ENCODE data around the gene RNF215. TPM values are rescaled to one million over a fixed set of nuclear protein-coding genes. Genes with fewer than 3 reads are reported as not detected.

Gene RNF215
- total and polyA plus RNA-seq, 2 of the 13 experiments (the other 11 are each of a cell fraction or from before 2014, with no cell fraction given) = 5.3 to 6.1 TPM

- H3K4me2 ChIP-seq (ENCODE audit: low read depth, low read length) = no peak overlapping the region
- FAIRE-seq = no peak
- no peaks in the 10 kb centered on the region for H4K20me1 ChIP-seq (ENCODE audit: insufficient read depth, low read length)
- H3K4me3 ChIP-seq (replicated peaks in 1 of 3; ENCODE audit: insufficient read depth in 1 of 3, low read depth in 2 of 3, low read length in 3 of 3) = no peak overlapping the region
- no peak overlapping the region for H3K27ac ChIP-seq (ENCODE audit: extremely low read length, insufficient read depth, low read length)
- H3K36me3 ChIP-seq (replicated peaks in 1 of 2; ENCODE audit: control insufficient read depth in 1 of 2, insufficient read depth in 2 of 2, low read length in 2 of 2) = no peaks in the 10 kb centered on the region
- DNase-seq (ENCODE audit: low spot score) = no peak
- H3K9me3 ChIP-seq (ENCODE audit: low read length) = no peaks in the 10 kb centered on the region
- peaks cover 70% of the 10 kb centered on the region for H3K4me1 ChIP-seq (ENCODE audit: insufficient read depth, low read length)
- ChIA-PET POLR2A (interaction anchor here (10.2 kb wide), 1 partner anchor 24 kb away, joined by 164 read pairs; the partner anchor contains the start of gene MTFP1), CTCF (ENCODE audit: low intra/inter-chr PET ratio, low total read pairs) (no interaction called here)
- no peak for ATAC-seq
- H2AFZ ChIP-seq (ENCODE audit: low read length) = no peak overlapping the region
- no TSS peak for BruUV-seq (replicated peaks)
- H3K79me2 ChIP-seq (ENCODE audit: insufficient read depth, low read length) = no peaks in the 10 kb centered on the region
- intact Hi-C loops (cut with micrococcal nuclease; ENCODE audit: unreplicated experiment) (no loop called here), in situ Hi-C loops (cut with HindIII; ENCODE audit: extremely low pct_ligation_motif_present, low pct_unique_long_range_greater_than_20kb) (loop anchor here (25.0 kb wide), 1 partner anchor 287 kb away; no protein-coding TSS in a partner anchor)
- H3K9ac ChIP-seq (ENCODE audit: insufficient read depth, low read depth, low read length) = no peak overlapping the region
- no peaks in the 10 kb centered on the region; a peak in 1 of 5 replicates for H3K27me3 ChIP-seq (ENCODE audit: control insufficient read depth in 1 of 2, insufficient read depth in 2 of 2, low read length in 2 of 2)
- 93% methylated on average over 5 of the region's 5 CpGs for WGBS (ENCODE audit: low lambda C conversion rate)
- TF ChIP-seq ZNF30 (CRISPR knock-in tag; IDR thresholded peaks at IDR 0.05) (no peak), ZNF768 (CRISPR knock-in tag; IDR thresholded peaks at IDR 0.05) (peak; percentile 93)
These were observed 12.5 kb upstream of the RNF215 start for GRCh38 chr22:30399718-30400117.

- Histone ChIP-seq H2AFZ (ENCODE audit: low read length) (no peak overlapping the region), H4K20me1 (ENCODE audit: insufficient read depth, low read length) (no peaks in the 10 kb centered on the region), H3K4me3 (replicated peaks in 1 of 3; ENCODE audit: insufficient read depth in 1 of 3, low read depth in 2 of 3, low read length in 3 of 3) (peak overlapping the region in 1 of 3 experiments; percentile 74; a peak in 1 of 6 replicates), H3K9ac (ENCODE audit: insufficient read depth, low read depth, low read length) (no peak overlapping the region), H3K79me2 (ENCODE audit: insufficient read depth, low read length) (no peaks in the 10 kb centered on the region), H3K4me2 (ENCODE audit: low read depth, low read length) (peak overlapping the region; percentile 94), H3K36me3 (replicated peaks in 1 of 2; ENCODE audit: control insufficient read depth in 1 of 2, insufficient read depth in 2 of 2, low read length in 2 of 2) (no peaks in the 10 kb centered on the region), H3K27ac (ENCODE audit: extremely low read length, insufficient read depth, low read length) (no peak overlapping the region), H3K4me1 (ENCODE audit: insufficient read depth, low read length) (peaks cover 65% of the 10 kb centered on the region), H3K27me3 (ENCODE audit: control insufficient read depth in 1 of 2, insufficient read depth in 2 of 2, low read length in 2 of 2) (no peaks in the 10 kb centered on the region; a peak in 1 of 5 replicates), H3K9me3 (ENCODE audit: low read length) (no peaks in the 10 kb centered on the region)
- FAIRE-seq (no peak), ATAC-seq (no peak), DNase-seq (ENCODE audit: low spot score) (no peak)
- in situ Hi-C loops (cut with HindIII; ENCODE audit: extremely low pct_ligation_motif_present, low pct_unique_long_range_greater_than_20kb) (loop anchor here (25.0 kb wide), 1 partner anchor 287 kb away; no protein-coding TSS in a partner anchor), intact Hi-C loops (cut with micrococcal nuclease; ENCODE audit: unreplicated experiment) (no loop called here)
- BruUV-seq (replicated peaks) = no TSS peak
- ChIA-PET POLR2A (interaction anchor here (10.2 kb wide), 1 partner anchor 24 kb away, joined by 164 read pairs; the partner anchor contains the start of gene MTFP1), CTCF (ENCODE audit: low intra/inter-chr PET ratio, low total read pairs) (no interaction called here)
- whole genome bisulfite sequencing (ENCODE audit: low lambda C conversion rate) = 80% methylated on average over 25 of the region's 25 CpGs
- peak; percentile 23; the same call in 1 of the 2 replicates for TF ChIP-seq POLR2G (IDR thresholded peaks at IDR 0.05; ENCODE audit: low read depth, low read length)
- TF ChIP-seq JUN (CRISPR knock-in tag; IDR thresholded peaks at IDR 0.05) = no peak
- no peak for TF ChIP-seq SMARCC2 (IDR thresholded peaks at IDR 0.05)
- TF ChIP-seq ZNF451 (CRISPR knock-in tag; IDR thresholded peaks at IDR 0.05) = no peak
- TF ChIP-seq ZNF296 (CRISPR knock-in tag; conservative IDR thresholded peaks at IDR 0.05) = no peak
- TF ChIP-seq ZMYM3 (CRISPR knock-in tag; IDR thresholded peaks at IDR 0.05) = peak; percentile 57; the same call in 1 of the 2 replicates
- TF ChIP-seq CC2D1A (CRISPR knock-in tag; IDR thresholded peaks at IDR 0.05) = no peak
- TF ChIP-seq NCOA2 (CRISPR knock-in tag; IDR thresholded peaks at IDR 0.05) = no peak
- no peak for TF ChIP-seq ZNF142 (CRISPR knock-in tag; IDR thresholded peaks at IDR 0.05)
- TF ChIP-seq SIN3B (IDR thresholded peaks at IDR 0.05; ENCODE audit: low read length) = no peak
These were observed 11.8 kb upstream of the RNF215 start for GRCh38 chr22:30398685-30399680.
